HepG2 (cell line): ENCODE results near the gene PEX19. TPM values are rescaled to one million over a fixed set of nuclear protein-coding genes. Genes with fewer than 3 reads are reported as not detected.
A peak's percentile ranks its signal among the peaks of the same experiment; 100 is the strongest.

ENCODE experiments used
- BCL6 ChIP-seq: IDR thresholded peaks from 2 replicates; pipeline ENCODE4 v1.6.1; 2016; ENCODE audit warnings: missing genetic modification reagents, missing compliant biosample characterization
- CREB1 ChIP-seq, 2 experiments: fragments of 450-650 bp in 1 of 2; IDR thresholded peaks; 2 replicates each; pipeline ENCODE4 v1.6.1; 2016 to 2017; ENCODE audit warnings: control low read depth in 1 of 2, mild to moderate bottlenecking in 1 of 2, missing compliant biosample characterization in 1 of 2, missing genetic modification characterization in 1 of 2
- MEF2D ChIP-seq: sonication (generic); formaldehyde crosslinking; IDR thresholded peaks from 2 replicates; pipeline ENCODE4 v1.5.1; 2020; ENCODE audit warnings: mild to moderate bottlenecking, missing genetic modification reagents
- NR3C1 ChIP-seq: sonication (generic); formaldehyde crosslinking; IDR thresholded peaks from 2 replicates; pipeline ENCODE4 v1.4.0; 2020; ENCODE audit warnings: missing genetic modification reagents
- PHF5A ChIP-seq: IDR thresholded peaks from one replicate; pipeline ENCODE4 v1.6.1; 2018; ENCODE audit warnings: low read depth, missing genetic modification reagents; ENCODE audit not compliant: unreplicated experiment
- POLR2AphosphoS2 ChIP-seq: IDR thresholded peaks from 2 replicates; pipeline ENCODE4 v1.6.1; 2011; ENCODE audit warnings: low read depth, low read length, improper control_type of control experiment
- RFX3 ChIP-seq: IDR thresholded peaks from 2 replicates; pipeline ENCODE4 v1.6.1; 2016; ENCODE audit warnings: missing biosample characterization, missing genetic modification reagents
- RORA ChIP-seq: sonication (generic); formaldehyde crosslinking; IDR thresholded peaks from 2 replicates; pipeline ENCODE4 v1.5.0; 2020; ENCODE audit warnings: mild to moderate bottlenecking, missing genetic modification reagents, moderate library complexity
- SALL1 ChIP-seq: sonication (generic); formaldehyde crosslinking; IDR thresholded peaks from 2 replicates; pipeline ENCODE4 v1.8.0; 2022; ENCODE audit warnings: mild to moderate bottlenecking, missing genetic modification reagents
- SMAD1 ChIP-seq: sonication (generic); formaldehyde crosslinking; IDR thresholded peaks from 2 replicates; pipeline ENCODE4 v1.4.0; 2020; ENCODE audit warnings: missing genetic modification reagents, low read depth, mild to moderate bottlenecking, borderline replicate concordance
- YEATS2 ChIP-seq: sonication (generic); formaldehyde crosslinking; IDR thresholded peaks from 2 replicates; pipeline ENCODE4 v1.4.0; 2020; ENCODE audit warnings: missing genetic modification reagents, borderline replicate concordance
- ZFX ChIP-seq: sonication (generic); formaldehyde crosslinking; IDR thresholded peaks from 2 replicates; pipeline ENCODE4 v1.4.0; 2020; ENCODE audit warnings: mild to moderate bottlenecking, low read depth, missing genetic modification reagents, moderate library complexity
- ZNF329 ChIP-seq: sonication (generic); formaldehyde crosslinking; IDR thresholded peaks from 2 replicates; pipeline ENCODE4 v1.9.0; 2021; ENCODE audit warnings: low read depth, mild to moderate bottlenecking, missing genetic modification reagents
- ZNF512B ChIP-seq: sonication (generic); formaldehyde crosslinking; IDR thresholded peaks from 2 replicates; pipeline ENCODE4 v1.5.1; 2020; ENCODE audit warnings: missing genetic modification reagents, mild to moderate bottlenecking, borderline replicate concordance
- ZNF644 ChIP-seq: IDR thresholded peaks from 2 replicates; pipeline ENCODE4 v1.6.1; 2016; ENCODE audit warnings: low read depth
- polyA plus RNA-seq, 8 experiments: library from polyadenylated mRNA; depleted of rRNA in 3 of 8; stranded (reverse) in 7 of 8; unstranded in 1 of 8; fragments of >200 nt; fragmentation: Illumina TruSeq in 4 of 8; extraction: Trizol in 4 of 8; gene quantifications; 2 replicates each; pipeline versions ENCODE4 v1.2.1 to v1.2.3, GENCODE V29; 2011 to 2016; ENCODE audit warnings: low read depth in 4 of 8, missing spikeins in 1 of 8, mixed read lengths in 1 of 8; ENCODE audit not compliant: insufficient read depth in 1 of 8
- total RNA-seq, 5 experiments: library from RNA; depleted of rRNA; stranded (reverse); fragments of >200 nt; fragmentation: Illumina TruSeq; extraction: Trizol; gene quantifications; 2 replicates each; pipeline ENCODE4 v1.2.3, GENCODE V29; 2016; ENCODE audit warnings: low read depth in 1 of 5
- TF ChIP-seq, protein P1 (sequence below): fragments of 450-650 bp; IDR thresholded peaks from 2 replicates; pipeline ENCODE4 v1.6.1; 2017; ENCODE audit warnings: mild to moderate bottlenecking
- TF ChIP-seq, protein P2 (sequence below): sonication (generic); formaldehyde crosslinking; IDR thresholded peaks from 2 replicates; pipeline ENCODE4 v1.5.0; 2020; ENCODE audit warnings: missing genetic modification reagents, mild to moderate bottlenecking, borderline replicate concordance
- TF ChIP-seq, protein P3 (sequence below): sonication (generic); formaldehyde crosslinking; IDR thresholded peaks from 2 replicates; pipeline ENCODE4 v1.4.0; 2020; ENCODE audit warnings: mild to moderate bottlenecking, missing genetic modification reagents, borderline replicate concordance
- TF ChIP-seq, protein P4 (sequence below): sonication (generic); formaldehyde crosslinking; IDR thresholded peaks from 2 replicates; pipeline ENCODE4 v1.5.0; 2020; ENCODE audit warnings: missing genetic modification reagents

Gene PEX19
- total and polyA plus RNA-seq, 2 of the 13 experiments (the other 11 are each of a cell fraction or from before 2014, with no cell fraction given), result 47.0 to 51.8 TPM

- 0 out of 2 replicates have a peak, but pooled peaks have one; percentile 47 for TF ChIP-seq ZNF512B (CRISPR knock-in tag)
- TF ChIP-seq BCL6, result peak; percentile 20; the same call in 1 of the 2 replicates
- TF ChIP-seq, protein P1, sequence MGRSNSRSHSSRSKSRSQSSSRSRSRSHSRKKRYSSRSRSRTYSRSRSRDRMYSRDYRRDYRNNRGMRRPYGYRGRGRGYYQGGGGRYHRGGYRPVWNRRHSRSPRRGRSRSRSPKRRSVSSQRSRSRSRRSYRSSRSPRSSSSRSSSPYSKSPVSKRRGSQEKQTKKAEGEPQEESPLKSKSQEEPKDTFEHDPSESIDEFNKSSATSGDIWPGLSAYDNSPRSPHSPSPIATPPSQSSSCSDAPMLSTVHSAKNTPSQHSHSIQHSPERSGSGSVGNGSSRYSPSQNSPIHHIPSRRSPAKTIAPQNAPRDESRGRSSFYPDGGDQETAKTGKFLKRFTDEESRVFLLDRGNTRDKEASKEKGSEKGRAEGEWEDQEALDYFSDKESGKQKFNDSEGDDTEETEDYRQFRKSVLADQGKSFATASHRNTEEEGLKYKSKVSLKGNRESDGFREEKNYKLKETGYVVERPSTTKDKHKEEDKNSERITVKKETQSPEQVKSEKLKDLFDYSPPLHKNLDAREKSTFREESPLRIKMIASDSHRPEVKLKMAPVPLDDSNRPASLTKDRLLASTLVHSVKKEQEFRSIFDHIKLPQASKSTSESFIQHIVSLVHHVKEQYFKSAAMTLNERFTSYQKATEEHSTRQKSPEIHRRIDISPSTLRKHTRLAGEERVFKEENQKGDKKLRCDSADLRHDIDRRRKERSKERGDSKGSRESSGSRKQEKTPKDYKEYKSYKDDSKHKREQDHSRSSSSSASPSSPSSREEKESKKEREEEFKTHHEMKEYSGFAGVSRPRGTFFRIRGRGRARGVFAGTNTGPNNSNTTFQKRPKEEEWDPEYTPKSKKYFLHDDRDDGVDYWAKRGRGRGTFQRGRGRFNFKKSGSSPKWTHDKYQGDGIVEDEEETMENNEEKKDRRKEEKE, result no peak
- TF ChIP-seq, protein P2, sequence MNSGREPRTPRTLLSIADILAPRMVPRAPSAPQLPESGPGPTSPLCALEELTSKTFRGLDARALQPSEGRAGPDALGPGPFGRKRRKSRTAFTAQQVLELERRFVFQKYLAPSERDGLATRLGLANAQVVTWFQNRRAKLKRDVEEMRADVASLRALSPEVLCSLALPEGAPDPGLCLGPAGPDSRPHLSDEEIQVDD, result no peak
- 0 out of 2 replicates have a peak, but pooled peaks have one; percentile 46 for TF ChIP-seq SMAD1
- no peak for TF ChIP-seq RORA (CRISPR knock-in tag)
- TF ChIP-seq ZNF329 (CRISPR knock-in tag), result no peak
- peak; percentile 53; the same call in 1 of the 2 replicates for TF ChIP-seq POLR2AphosphoS2
- peak; percentile 68 for TF ChIP-seq CREB1 (IDR thresholded peaks at IDR 0.05)
- peak; percentile 78 for TF ChIP-seq CREB1 (CRISPR knock-in tag; IDR thresholded peaks at IDR 0.05)
- TF ChIP-seq YEATS2 (CRISPR knock-in tag), result peak; percentile 85
- TF ChIP-seq ZFX (CRISPR knock-in tag), result peak; percentile 62
- TF ChIP-seq NR3C1 (CRISPR knock-in tag), result no peak
- TF ChIP-seq MEF2D (CRISPR knock-in tag), result 0 out of 2 replicates have a peak, but pooled peaks have one; percentile 19
- TF ChIP-seq PHF5A (CRISPR knock-in tag), result no peak
- peak; percentile 37; the same call in 1 of the 2 replicates for TF ChIP-seq SALL1 (CRISPR knock-in tag)
- TF ChIP-seq, protein P3, sequence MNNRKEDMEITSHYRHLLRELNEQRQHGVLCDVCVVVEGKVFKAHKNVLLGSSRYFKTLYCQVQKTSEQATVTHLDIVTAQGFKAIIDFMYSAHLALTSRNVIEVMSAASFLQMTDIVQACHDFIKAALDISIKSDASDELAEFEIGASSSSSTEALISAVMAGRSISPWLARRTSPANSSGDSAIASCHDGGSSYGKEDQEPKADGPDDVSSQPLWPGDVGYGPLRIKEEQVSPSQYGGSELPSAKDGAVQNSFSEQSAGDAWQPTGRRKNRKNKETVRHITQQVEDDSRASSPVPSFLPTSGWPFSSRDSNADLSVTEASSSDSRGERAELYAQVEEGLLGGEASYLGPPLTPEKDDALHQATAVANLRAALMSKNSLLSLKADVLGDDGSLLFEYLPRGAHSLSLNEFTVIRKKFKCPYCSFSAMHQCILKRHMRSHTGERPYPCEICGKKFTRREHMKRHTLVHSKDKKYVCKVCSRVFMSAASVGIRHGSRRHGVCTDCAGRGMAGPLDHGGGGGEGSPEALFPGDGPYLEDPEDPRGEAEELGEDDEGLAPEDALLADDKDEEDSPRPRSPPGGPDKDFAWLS (CRISPR knock-in tag), result no peak
- no peak for TF ChIP-seq ZNF644 (CRISPR knock-in tag)
- no peak for TF ChIP-seq RFX3
- TF ChIP-seq, protein P4, sequence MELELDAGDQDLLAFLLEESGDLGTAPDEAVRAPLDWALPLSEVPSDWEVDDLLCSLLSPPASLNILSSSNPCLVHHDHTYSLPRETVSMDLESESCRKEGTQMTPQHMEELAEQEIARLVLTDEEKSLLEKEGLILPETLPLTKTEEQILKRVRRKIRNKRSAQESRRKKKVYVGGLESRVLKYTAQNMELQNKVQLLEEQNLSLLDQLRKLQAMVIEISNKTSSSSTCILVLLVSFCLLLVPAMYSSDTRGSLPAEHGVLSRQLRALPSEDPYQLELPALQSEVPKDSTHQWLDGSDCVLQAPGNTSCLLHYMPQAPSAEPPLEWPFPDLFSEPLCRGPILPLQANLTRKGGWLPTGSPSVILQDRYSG, result no peak
Observed at GRCh38 chr1:160284782-160285344, at the start of gene PEX19 (continued).
